Thyroid gland (tissue), 4 donors: ENCODE results near the gene ATP13A3.

Experiments
- POLR2A ChIP-seq, 2 donors: fragments of 450-650 bp; IDR thresholded peaks; one replicate each; pipeline ENCODE4 v1.6.1; 2017; ENCODE audit warnings: antibody characterized with exemption in 2 of 2, mild to moderate bottlenecking in 2 of 2, moderate library complexity in 1 of 2
- TF ChIP-seq, protein P1 (sequence below), 6 experiments: fragments of 200-600 bp in 3 of 6; fragments of 450-650 bp in 3 of 6; sonication (generic) in 3 of 6; IDR thresholded peaks; one replicate each; pipeline ENCODE4 v1.5.1; 2016 to 2019; ENCODE audit warnings: antibody characterized with exemption in 6 of 6, mild to moderate bottlenecking in 2 of 6, inconsistent platforms in 1 of 6, moderate library complexity in 1 of 6

DNA sequence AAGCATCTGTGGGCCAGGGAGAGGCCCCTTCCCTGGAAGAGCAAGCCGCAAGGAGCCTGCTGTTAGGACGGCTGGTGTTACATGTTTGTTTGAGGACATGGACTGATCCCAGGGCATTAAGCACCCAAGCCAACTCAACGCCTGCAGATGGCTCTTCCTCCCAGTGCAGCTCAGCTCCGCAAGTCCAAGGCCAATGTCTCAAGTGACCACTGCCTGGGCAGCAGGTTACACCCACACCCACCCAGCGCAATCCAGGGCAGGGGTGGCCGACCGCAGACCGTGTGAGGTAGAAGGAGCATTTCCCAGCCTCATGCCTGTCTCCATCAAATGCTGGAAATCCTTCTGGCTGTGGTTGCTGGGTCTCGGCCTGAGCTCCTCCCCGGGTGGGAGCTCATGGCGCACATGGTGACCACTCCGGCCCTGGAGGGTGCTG, 102.2 kb downstream of the ATP13A3 start:
- TF ChIP-seq, protein P1, sequence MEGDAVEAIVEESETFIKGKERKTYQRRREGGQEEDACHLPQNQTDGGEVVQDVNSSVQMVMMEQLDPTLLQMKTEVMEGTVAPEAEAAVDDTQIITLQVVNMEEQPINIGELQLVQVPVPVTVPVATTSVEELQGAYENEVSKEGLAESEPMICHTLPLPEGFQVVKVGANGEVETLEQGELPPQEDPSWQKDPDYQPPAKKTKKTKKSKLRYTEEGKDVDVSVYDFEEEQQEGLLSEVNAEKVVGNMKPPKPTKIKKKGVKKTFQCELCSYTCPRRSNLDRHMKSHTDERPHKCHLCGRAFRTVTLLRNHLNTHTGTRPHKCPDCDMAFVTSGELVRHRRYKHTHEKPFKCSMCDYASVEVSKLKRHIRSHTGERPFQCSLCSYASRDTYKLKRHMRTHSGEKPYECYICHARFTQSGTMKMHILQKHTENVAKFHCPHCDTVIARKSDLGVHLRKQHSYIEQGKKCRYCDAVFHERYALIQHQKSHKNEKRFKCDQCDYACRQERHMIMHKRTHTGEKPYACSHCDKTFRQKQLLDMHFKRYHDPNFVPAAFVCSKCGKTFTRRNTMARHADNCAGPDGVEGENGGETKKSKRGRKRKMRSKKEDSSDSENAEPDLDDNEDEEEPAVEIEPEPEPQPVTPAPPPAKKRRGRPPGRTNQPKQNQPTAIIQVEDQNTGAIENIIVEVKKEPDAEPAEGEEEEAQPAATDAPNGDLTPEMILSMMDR (IDR thresholded peaks at IDR 0.05), result no peak
- TF ChIP-seq POLR2A (IDR thresholded peaks at IDR 0.05), result no peak
